ENCODE data around the gene SYT7.

DNA sequence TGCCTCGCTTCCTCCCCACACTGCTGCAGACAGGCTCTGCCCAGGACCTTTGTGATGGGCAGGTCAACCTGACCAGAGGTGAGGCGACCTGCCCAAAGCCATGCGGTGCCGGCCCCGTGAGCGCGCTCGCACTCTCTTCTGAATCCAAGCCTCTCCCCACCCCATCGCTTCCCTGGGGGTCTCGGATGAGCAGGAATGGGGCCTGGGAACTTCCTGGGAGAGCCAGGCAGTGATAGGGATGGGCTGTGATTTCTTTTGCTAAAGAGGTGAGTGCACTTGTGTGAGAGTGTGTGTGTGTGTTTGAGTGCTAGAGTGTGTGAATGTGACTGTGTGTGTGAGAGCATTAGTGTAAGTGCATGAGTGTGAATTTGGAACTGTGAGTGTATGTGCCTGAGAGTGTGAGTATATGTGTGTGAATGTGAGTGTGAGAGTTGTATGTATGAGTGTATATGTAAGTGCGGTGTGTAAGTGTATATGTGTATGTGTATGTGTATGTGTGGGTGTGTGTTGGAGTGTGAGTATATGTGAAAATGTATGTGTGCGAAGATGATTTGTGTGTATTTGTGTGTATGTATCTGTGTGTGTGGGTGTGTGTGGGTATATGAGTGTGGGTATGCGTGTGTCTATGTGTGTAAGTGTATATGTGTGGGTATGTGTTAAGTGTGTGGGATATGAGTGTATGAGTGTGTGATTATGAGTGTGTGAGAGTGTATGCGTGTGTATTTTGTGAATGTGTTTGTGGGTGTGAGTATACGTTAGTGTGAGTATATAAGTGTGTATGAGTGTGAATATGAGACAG is 84.1 kb downstream of the SYT7 start:
- TF ChIP-seq EP300 (IDR thresholded peaks at IDR 0.05) (no peak), MYC (IDR thresholded peaks at IDR 0.05; ENCODE audit: borderline replicate concordance, low read length) (no peak), CHD2 (IDR thresholded peaks at IDR 0.05; ENCODE audit: low read length, partially characterized antibody) (no peak), FOSL2 (IDR thresholded peaks at IDR 0.05) (no peak), FOSL2 (CRISPR knock-in tag; IDR thresholded peaks at IDR 0.05) (no peak)
- TF ChIP-seq, protein P1, sequence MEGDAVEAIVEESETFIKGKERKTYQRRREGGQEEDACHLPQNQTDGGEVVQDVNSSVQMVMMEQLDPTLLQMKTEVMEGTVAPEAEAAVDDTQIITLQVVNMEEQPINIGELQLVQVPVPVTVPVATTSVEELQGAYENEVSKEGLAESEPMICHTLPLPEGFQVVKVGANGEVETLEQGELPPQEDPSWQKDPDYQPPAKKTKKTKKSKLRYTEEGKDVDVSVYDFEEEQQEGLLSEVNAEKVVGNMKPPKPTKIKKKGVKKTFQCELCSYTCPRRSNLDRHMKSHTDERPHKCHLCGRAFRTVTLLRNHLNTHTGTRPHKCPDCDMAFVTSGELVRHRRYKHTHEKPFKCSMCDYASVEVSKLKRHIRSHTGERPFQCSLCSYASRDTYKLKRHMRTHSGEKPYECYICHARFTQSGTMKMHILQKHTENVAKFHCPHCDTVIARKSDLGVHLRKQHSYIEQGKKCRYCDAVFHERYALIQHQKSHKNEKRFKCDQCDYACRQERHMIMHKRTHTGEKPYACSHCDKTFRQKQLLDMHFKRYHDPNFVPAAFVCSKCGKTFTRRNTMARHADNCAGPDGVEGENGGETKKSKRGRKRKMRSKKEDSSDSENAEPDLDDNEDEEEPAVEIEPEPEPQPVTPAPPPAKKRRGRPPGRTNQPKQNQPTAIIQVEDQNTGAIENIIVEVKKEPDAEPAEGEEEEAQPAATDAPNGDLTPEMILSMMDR (IDR thresholded peaks at IDR 0.05): no peak
- TF ChIP-seq, protein P2, sequence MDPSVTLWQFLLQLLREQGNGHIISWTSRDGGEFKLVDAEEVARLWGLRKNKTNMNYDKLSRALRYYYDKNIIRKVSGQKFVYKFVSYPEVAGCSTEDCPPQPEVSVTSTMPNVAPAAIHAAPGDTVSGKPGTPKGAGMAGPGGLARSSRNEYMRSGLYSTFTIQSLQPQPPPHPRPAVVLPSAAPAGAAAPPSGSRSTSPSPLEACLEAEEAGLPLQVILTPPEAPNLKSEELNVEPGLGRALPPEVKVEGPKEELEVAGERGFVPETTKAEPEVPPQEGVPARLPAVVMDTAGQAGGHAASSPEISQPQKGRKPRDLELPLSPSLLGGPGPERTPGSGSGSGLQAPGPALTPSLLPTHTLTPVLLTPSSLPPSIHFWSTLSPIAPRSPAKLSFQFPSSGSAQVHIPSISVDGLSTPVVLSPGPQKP (IDR thresholded peaks at IDR 0.05; ENCODE audit: low read depth, low read length): no peak
